Caco-2 (cell line): Measurements from ENCODE around the gene MKLN1. TPM values are rescaled to one million over a fixed set of nuclear protein-coding genes. Genes with fewer than 3 reads are reported as not detected.

ENCODE experiments used
- BruUV-seq: library from RNA; stranded (reverse); fragments of 400-500 nt; replicated peaks from 2 replicates; lab custom pipeline; 2021; lab: Mats Ljungman, UMichigan
- CTCF ChIA-PET: fragments of 300-600 bp; sonication (Branson Sonifier 250); formaldehyde crosslinking; loops from one replicate; lab custom pipeline; 2022; ENCODE audit warnings: antibody characterized with exemption; lab: Charles Lee
- POLR2A ChIA-PET: fragments of 300-600 bp; sonication (Branson Sonifier 250); formaldehyde crosslinking; loops from one replicate; lab custom pipeline; 2022; ENCODE audit warnings: antibody characterized with exemption; lab: Charles Lee
- DNase-seq, 2 experiments: peaks; one replicate each; pipeline versions ENCODE4 v3.0.0 to v3.0.0-alpha.2; 2020 to 2022
- H3K27me3 ChIP-seq: replicated peaks from 2 replicates; pipeline ENCODE4 v1.6.0; 2011; ENCODE audit warnings: low read length; ENCODE audit not compliant: control insufficient read depth, insufficient read depth
- H3K36me3 ChIP-seq: 2 replicates; pipeline ENCODE4 v1.5.1; 2011; ENCODE audit warnings: low read length; ENCODE audit not compliant: control insufficient read depth, insufficient read depth
- H3K4me1 ChIP-seq: fragments of 250-450 bp; sonication (Bioruptor Pico); 2 replicates; pipeline ENCODE4 v1.5.1; 2020; ENCODE audit warnings: mild to moderate bottlenecking
- H3K4me3 ChIP-seq: 2 replicates; pipeline ENCODE4 v1.5.1; 2011; ENCODE audit warnings: low read depth, mild to moderate bottlenecking, control low read depth, low read length
- H3K9me3 ChIP-seq: fragments of 250-450 bp; sonication (Bioruptor Pico); 2 replicates; pipeline ENCODE4 v1.5.1; 2020; ENCODE audit warnings: mild to moderate bottlenecking, moderate library complexity
- H3K27ac Mint-ChIP-seq: one replicate; pipeline ENCODE4 v1.8.0; 2022; ENCODE audit warnings: mixed read lengths; ENCODE audit not compliant: unreplicated experiment
- H3K27me3 Mint-ChIP-seq: one replicate; pipeline ENCODE4 v1.8.0; 2022; ENCODE audit warnings: mixed read lengths; ENCODE audit not compliant: insufficient read depth, unreplicated experiment
- H3K36me3 Mint-ChIP-seq: one replicate; pipeline ENCODE4 v1.8.0; 2022; ENCODE audit warnings: mild to moderate bottlenecking, mixed read lengths; ENCODE audit not compliant: insufficient read depth, unreplicated experiment
- H3K4me1 Mint-ChIP-seq: one replicate; pipeline ENCODE4 v1.8.0; 2022; ENCODE audit warnings: low read depth, mixed read lengths; ENCODE audit not compliant: unreplicated experiment
- H3K4me3 Mint-ChIP-seq: one replicate; pipeline ENCODE4 v1.8.0; 2022; ENCODE audit warnings: mild to moderate bottlenecking, moderate library complexity, mixed read lengths; ENCODE audit not compliant: unreplicated experiment
- H3K9me3 Mint-ChIP-seq: one replicate; pipeline ENCODE4 v1.8.0; 2022; ENCODE audit warnings: mixed read lengths; ENCODE audit not compliant: unreplicated experiment
- intact Hi-C: fragments of 100-400 bp; cut with micrococcal nuclease; formaldehyde crosslinking; loops from one replicate; pipeline ENCODE4 v1.10.0; 2022; ENCODE audit not compliant: unreplicated experiment
- total RNA-seq: library from RNA; stranded (reverse); gene quantifications from 2 replicates; pipeline ENCODE4 v1.2.3, GENCODE V29; 2022
- TF ChIP-seq, protein P1 (sequence below), 2 experiments: fragments of 200-600 bp in 1 of 2; IDR thresholded peaks; 1 replicate in 1 of 2; 2 replicates in 1 of 2; pipeline versions ENCODE4 v1.5.1 to v1.8.0; 2011 to 2022; ENCODE audit warnings: antibody characterized with exemption in 1 of 2, control low read depth in 1 of 2, inconsistent platforms in 1 of 2, low read depth in 1 of 2, low read length in 1 of 2, mild to moderate bottlenecking in 1 of 2, moderate library complexity in 1 of 2; ENCODE audit not compliant: insufficient read depth in 1 of 2, severe bottlenecking in 1 of 2, unreplicated experiment in 1 of 2

The MKLN1 gene
- total RNA-seq, 1 experiment from 2014 or later = 55.6 TPM

DNA sequence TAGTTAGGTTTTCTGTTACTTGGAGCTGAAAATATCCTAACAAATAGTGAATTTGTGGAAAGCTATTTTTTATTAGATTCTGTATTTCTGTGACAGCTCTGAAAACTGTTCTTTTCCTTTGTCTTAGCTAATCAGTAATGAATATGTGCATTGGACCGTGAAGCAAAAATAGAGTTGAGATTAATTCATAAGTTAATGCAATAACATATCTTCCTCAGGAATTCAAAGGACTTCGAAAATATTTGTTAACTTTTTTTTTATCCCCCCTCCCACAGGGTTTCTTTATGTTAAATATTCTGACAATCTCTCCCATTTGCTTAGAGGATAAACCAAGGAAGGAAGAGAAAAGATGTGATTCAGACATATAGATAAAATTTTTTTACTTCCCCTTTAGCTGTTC is 127.3 kb downstream of the MKLN1 start:
- ChIA-PET CTCF (no interaction called here), POLR2A (interaction anchor here (0.5 kb wide), 1 partner anchor 368 kb away, joined by 3 read pairs; no protein-coding TSS in a partner anchor)
- peaks cover 27% of the 10 kb centered on the region for H3K36me3 Mint-ChIP-seq
- no peak overlapping the region for H3K4me3 Mint-ChIP-seq
- H3K27ac Mint-ChIP-seq = no peak overlapping the region
- H3K27me3 ChIP-seq = no peaks in the 10 kb centered on the region
- TF ChIP-seq, protein P1, sequence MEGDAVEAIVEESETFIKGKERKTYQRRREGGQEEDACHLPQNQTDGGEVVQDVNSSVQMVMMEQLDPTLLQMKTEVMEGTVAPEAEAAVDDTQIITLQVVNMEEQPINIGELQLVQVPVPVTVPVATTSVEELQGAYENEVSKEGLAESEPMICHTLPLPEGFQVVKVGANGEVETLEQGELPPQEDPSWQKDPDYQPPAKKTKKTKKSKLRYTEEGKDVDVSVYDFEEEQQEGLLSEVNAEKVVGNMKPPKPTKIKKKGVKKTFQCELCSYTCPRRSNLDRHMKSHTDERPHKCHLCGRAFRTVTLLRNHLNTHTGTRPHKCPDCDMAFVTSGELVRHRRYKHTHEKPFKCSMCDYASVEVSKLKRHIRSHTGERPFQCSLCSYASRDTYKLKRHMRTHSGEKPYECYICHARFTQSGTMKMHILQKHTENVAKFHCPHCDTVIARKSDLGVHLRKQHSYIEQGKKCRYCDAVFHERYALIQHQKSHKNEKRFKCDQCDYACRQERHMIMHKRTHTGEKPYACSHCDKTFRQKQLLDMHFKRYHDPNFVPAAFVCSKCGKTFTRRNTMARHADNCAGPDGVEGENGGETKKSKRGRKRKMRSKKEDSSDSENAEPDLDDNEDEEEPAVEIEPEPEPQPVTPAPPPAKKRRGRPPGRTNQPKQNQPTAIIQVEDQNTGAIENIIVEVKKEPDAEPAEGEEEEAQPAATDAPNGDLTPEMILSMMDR (IDR thresholded peaks at IDR 0.05; ENCODE audit: insufficient read depth in 1 of 2, low read depth in 1 of 2, low read length in 1 of 2, severe bottlenecking in 1 of 2, unreplicated experiment in 1 of 2) = no peak
- H3K4me3 ChIP-seq = no peak overlapping the region
- no peaks in the 10 kb centered on the region for H3K9me3 Mint-ChIP-seq
- intact Hi-C loops = no loop called here
- no TSS peak for BruUV-seq
- DNase-seq = no peak
- H3K4me1 Mint-ChIP-seq = peaks cover 6% of the 10 kb centered on the region
- H3K36me3 ChIP-seq = no peaks in the 10 kb centered on the region
- H3K27me3 Mint-ChIP-seq = no peaks in the 10 kb centered on the region
- H3K9me3 ChIP-seq = no peaks in the 10 kb centered on the region
- no peaks in the 10 kb centered on the region for H3K4me1 ChIP-seq

DNA sequence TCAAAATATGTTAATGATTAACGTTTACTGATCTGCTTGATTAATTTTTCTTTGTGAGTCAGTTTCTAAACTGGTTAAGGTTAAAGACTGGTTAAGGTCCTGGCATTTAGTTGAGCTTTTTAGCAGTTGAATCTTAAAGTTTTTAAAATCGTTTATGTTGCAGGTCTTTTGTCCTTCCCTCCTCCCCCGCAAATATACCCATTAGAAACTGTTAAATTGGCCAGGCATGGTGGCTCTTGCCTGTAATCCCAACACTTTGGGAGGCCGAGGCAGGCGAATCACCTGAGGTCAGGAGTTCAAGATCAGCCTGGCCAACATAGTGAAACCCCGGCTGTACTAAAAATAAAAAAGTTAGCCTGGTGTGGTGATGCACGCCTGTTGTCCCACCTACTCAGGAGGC is 127.9 kb downstream of the MKLN1 start:
- Mint-ChIP-seq H3K27me3 (no peaks in the 10 kb centered on the region), H3K4me3 (no peak overlapping the region), H3K36me3 (peaks cover 24% of the 10 kb centered on the region), H3K27ac (no peak overlapping the region), H3K9me3 (no peaks in the 10 kb centered on the region), H3K4me1 (peaks cover 6% of the 10 kb centered on the region)
- intact Hi-C loops = no loop called here
- Histone ChIP-seq H3K27me3 (no peaks in the 10 kb centered on the region), H3K36me3 (no peaks in the 10 kb centered on the region), H3K9me3 (no peaks in the 10 kb centered on the region), H3K4me1 (no peaks in the 10 kb centered on the region), H3K4me3 (no peak overlapping the region)
- no peak for DNase-seq
- TF ChIP-seq, protein P1 (IDR thresholded peaks at IDR 0.05; ENCODE audit: insufficient read depth in 1 of 2, low read depth in 1 of 2, low read length in 1 of 2, severe bottlenecking in 1 of 2, unreplicated experiment in 1 of 2) = no peak
- BruUV-seq = no TSS peak
- POLR2A ChIA-PET = no interaction called here
- CTCF ChIA-PET = no interaction called here

DNA sequence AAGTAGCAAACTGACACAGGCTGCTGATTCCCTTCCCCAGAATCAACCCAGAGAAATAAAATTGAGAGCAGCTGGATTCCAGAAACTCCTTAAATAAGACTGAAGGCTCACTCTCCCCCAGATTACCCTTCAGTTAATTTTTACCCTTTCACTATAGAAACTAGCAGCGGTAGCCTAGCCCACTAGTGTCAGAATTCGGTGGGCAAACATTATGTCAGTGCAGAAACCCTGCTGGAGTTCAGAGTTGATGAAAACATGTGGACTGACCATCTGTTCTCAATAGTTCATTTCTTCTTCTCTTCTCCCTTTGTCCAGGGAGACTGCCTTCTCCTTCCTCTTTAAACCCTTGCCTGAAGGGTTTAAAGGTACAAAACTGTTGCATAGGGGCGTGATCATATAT is 128.7 kb downstream of the MKLN1 start:
- no peak for DNase-seq
- H3K9me3 Mint-ChIP-seq = no peaks in the 10 kb centered on the region
- peaks cover 6% of the 10 kb centered on the region for H3K4me1 Mint-ChIP-seq
- H3K4me3 Mint-ChIP-seq = no peak overlapping the region
- Histone ChIP-seq H3K36me3 (no peaks in the 10 kb centered on the region), H3K9me3 (no peaks in the 10 kb centered on the region), H3K4me3 (no peak overlapping the region), H3K27me3 (no peaks in the 10 kb centered on the region), H3K4me1 (no peaks in the 10 kb centered on the region)
- CTCF ChIA-PET = no interaction called here
- TF ChIP-seq, protein P1 (IDR thresholded peaks at IDR 0.05; ENCODE audit: insufficient read depth in 1 of 2, low read depth in 1 of 2, low read length in 1 of 2, severe bottlenecking in 1 of 2, unreplicated experiment in 1 of 2) = no peak
- POLR2A ChIA-PET = no interaction called here
- intact Hi-C loops = no loop called here
- no TSS peak for BruUV-seq
- no peaks in the 10 kb centered on the region for H3K27me3 Mint-ChIP-seq
- peaks cover 21% of the 10 kb centered on the region for H3K36me3 Mint-ChIP-seq
- H3K27ac Mint-ChIP-seq = no peak overlapping the region
